ENCODE measurements around the gene SYNE3. TPM values are rescaled to one million over a fixed set of nuclear protein-coding genes. Genes with fewer than 3 reads are reported as not detected.

SYNE3 gene
- total and polyA plus RNA-seq, 10 of the 15 experiments (the other 5 are each of a cell fraction or from before 2014, with no cell fraction given), result 1.4 to 44.1 (median 13.4) TPM

DNA sequence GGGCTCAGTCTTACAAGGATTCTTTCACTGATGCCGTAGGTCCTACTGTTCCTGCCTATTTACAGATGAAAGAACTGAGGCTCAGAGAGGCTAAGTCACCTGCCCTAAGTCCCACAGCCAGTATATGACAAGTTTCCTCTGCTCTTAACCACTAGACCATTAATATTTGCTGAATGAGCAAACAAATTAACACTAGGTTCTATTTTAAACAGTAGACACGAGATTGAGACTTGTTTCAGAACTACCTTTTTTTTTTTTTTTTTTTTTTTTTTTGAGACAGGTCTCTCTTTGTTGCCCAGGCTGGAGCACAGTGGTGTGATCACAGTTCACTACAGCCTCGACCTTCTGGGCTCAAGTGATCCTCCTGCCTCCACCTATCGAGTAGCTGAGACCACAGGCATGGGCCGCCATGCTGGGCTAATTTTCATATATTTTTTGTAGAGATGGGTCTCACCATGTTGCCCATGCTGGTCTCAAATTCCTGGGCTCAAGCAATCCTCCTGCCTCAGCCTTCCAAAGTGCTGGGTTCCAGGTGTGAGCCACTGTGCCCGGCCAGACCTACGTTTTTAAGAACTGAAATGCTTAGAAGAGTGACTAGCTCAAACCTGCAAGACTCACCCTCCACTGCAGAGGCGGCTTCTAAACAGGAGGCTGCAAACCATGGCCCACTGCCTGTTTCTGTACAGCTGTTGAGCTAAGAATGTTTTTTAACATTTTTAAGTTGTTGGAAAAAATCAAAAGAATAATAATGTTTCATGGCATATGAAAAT, 12.9 kb downstream of the SYNE3 start (continued):
- peak; percentile 86 to 90 for TF ChIP-seq BHLHE40 (IDR thresholded peaks at IDR 0.05; ENCODE audit: borderline replicate concordance in 1 of 2, low read depth in 2 of 2, low read length in 1 of 2)
- peak; percentile 73 for TF ChIP-seq ATF7 (IDR thresholded peaks at IDR 0.05; ENCODE audit: low read depth)
- 0 out of 2 replicates have a peak, but pooled peaks have one; percentile 55 for TF ChIP-seq RB1 (IDR thresholded peaks at IDR 0.05; ENCODE audit: borderline replicate concordance)
- no peak for TF ChIP-seq CREM (IDR thresholded peaks at IDR 0.05; ENCODE audit: low read depth)

DNA sequence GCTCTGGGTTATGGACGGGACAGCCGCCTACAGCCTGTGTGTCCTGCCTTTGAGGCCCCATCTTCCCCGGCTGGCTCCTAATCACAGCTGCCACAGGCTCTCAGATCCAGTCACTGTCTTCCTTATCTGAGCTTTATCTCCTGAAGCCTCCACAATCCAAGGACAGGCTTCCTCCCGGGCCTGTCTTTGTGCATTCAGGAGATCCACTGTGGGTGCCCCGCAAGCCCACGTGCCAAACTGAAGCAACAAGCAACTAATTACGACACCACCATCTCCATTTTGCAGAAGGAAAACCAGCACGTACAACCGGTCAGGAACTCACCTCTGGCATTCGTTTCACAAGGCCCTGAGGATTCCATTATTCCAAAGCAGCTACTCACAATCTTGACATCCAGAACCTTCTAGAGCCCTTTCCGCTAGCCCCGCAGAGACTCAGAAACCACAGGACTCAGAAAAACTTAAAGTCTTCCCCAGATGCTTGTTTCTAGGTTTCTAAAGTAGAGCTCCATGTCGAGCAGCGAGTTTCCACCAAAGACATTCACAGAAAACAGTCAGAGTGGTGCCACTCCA, 14.0 kb downstream of the SYNE3 start:
- H3K4me3 ChIP-seq, result peak overlapping the region; percentile 31; the same call in 1 of the 2 replicates
- SMC1A ChIA-PET (ENCODE audit: uncharacterized antibody, unreplicated experiment), result interaction anchor here (1.2 to 12.0 kb wide), 5 partner anchors 9 to 29 kb away, joined by 4 to 107 read pairs (median 64); partner anchors contain the start of gene SYNE3
- H4K20me1 ChIP-seq (ENCODE audit: control insufficient read depth, insufficient read depth), result no peaks in the 10 kb centered on the region
- H2AFZ ChIP-seq (ENCODE audit: control insufficient read depth, low read depth, low read length), result no peak overlapping the region
- POLR2A ChIA-PET, result interaction anchor here (0.8 to 17.4 kb wide), 4 partner anchors 9 to 32 kb away, joined by 3 to 276 read pairs (median 4); partner anchors contain the start of genes GLRX5 and SYNE3
- peak overlapping the region; percentile 50 for H3K9ac ChIP-seq (ENCODE audit: control insufficient read depth, insufficient read depth, low read length)
- no peaks in the 10 kb centered on the region for H3K27me3 ChIP-seq (replicated peaks in 1 of 2; ENCODE audit: control insufficient read depth in 2 of 2, insufficient read depth in 2 of 2, low read length in 1 of 2)
- H3K27ac ChIP-seq (ENCODE audit: control insufficient read depth, insufficient read depth), result peak overlapping the region; percentile 92
- peaks cover 88% of the 10 kb centered on the region for H3K4me1 ChIP-seq (ENCODE audit: control insufficient read depth, insufficient read depth, low read length)
- peak overlapping the region; percentile 81 for H3K4me2 ChIP-seq (ENCODE audit: control insufficient read depth, insufficient read depth)
- peaks cover 90% of the 10 kb centered on the region for H3K79me2 ChIP-seq (ENCODE audit: control insufficient read depth, insufficient read depth, low read length)
- H3K36me3 ChIP-seq (ENCODE audit: control insufficient read depth in 2 of 2, insufficient read depth in 2 of 2, low read length in 1 of 2), result peaks cover 14 to 21% of the 10 kb centered on the region in 2 experiments
- ATAC-seq (no peak), DNase-seq (ENCODE audit: low read depth, low spot score) (no peak), FAIRE-seq (no peak)
- no peaks in the 10 kb centered on the region for H3K9me3 ChIP-seq (replicated peaks; ENCODE audit: control insufficient read depth, insufficient read depth, low read length)
- in situ Hi-C loops (cut with MboI), result no loop called here
- RAD21 ChIA-PET (ENCODE audit: unreplicated experiment), result interaction anchor here (0.9 to 5.9 kb wide), 4 partner anchors 9 to 60 kb away, joined by 3 to 78 read pairs (median 12); partner anchors contain the start of gene SYNE3
- TF ChIP-seq CBFB (IDR thresholded peaks at IDR 0.05; ENCODE audit: low read depth), result no peak
- TF ChIP-seq HCFC1 (IDR thresholded peaks at IDR 0.05; ENCODE audit: low read length), result no peak
- no peak for TF ChIP-seq RCOR1 (conservative IDR thresholded peaks at IDR 0.05; ENCODE audit: low read depth, low read length)
- TF ChIP-seq, protein P1, sequence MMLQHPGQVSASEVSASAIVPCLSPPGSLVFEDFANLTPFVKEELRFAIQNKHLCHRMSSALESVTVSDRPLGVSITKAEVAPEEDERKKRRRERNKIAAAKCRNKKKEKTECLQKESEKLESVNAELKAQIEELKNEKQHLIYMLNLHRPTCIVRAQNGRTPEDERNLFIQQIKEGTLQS (IDR thresholded peaks at IDR 0.05; ENCODE audit: borderline replicate concordance, extremely low read depth, low read depth, low read length), result no peak
- no TSS peak for BruUV-seq (replicated peaks)
- CTCF ChIA-PET, result interaction anchor here (0.9 to 7.5 kb wide), 5 partner anchors 12 to 60 kb away, joined by 3 to 55 read pairs (median 8); partner anchors contain the start of gene SYNE3
- 91% methylated on average over 14 of the region's 14 CpGs for WGBS (ENCODE audit: insufficient coverage, insufficient replicate concordance, low lambda C conversion rate, missing lambda C conversion rate)
- intact Hi-C loops (cut with micrococcal nuclease; ENCODE audit: unreplicated experiment), result loop anchor here (10.0 kb wide), 2 partner anchors 178 to 348 kb away; partner anchors contain the start of gene DICER1

All from GM12878 (cell line).